ENCODE data around the gene ARVCF. TPM values are rescaled to one million over a fixed set of nuclear protein-coding genes. Genes with fewer than 3 reads are reported as not detected.

ARVCF gene
- total and polyA plus RNA-seq, 2 donors (not counting 1 experiment from before 2014, with no cell fraction given): 2.2 to 6.7 TPM

DNA sequence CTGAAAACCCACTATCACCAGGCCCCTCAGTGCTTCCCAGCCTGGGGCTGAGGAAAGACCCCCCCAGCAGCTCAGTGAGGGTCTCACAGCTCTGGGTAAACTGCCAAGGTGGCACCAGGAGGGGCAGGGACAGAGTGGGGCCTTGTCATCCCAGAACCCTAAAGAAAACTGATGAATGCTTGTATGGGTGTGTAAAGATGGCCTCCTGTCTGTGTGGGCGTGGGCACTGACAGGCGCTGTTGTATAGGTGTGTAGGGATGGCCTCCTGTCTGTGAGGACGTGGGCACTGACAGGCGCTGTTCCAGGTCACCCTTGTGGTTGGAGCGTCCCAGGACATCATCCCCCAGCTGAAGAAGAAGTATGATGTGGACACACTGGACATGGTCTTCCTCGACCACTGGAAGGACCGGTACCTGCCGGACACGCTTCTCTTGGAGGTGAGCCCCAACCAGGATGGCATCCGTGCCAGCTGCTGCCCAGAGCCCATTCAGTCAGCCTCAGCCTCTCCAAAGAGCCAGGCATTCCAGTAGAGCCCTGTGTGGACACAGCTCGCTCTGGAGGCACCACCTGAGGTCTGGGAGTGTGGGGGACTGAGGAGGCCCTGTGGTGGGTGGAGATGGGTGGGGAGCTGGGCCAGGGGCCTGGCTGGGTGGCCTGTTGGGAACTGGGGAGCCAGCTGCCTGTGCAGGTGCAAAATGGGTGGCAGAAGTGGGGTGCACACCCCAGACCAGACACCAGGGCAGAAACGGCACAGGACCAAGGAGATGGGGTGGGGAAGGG is 52.6 kb downstream of the ARVCF start:
- no peaks in the 10 kb centered on the region for H3K9me3 Mint-ChIP-seq (ENCODE audit: insufficient read depth)
- no peak for ATAC-seq (ENCODE audit: low read depth)
- 96% methylated on average over 12 of the region's 12 CpGs for WGBS (ENCODE audit: insufficient coverage)
- H3K4me1 ChIP-seq (ENCODE audit: control insufficient read depth in 2 of 2, insufficient read depth in 2 of 2, low read length in 2 of 2): no peaks in the 10 kb centered on the region
- no peak overlapping the region for H3K4me3 Mint-ChIP-seq
- no peaks in the 10 kb centered on the region for H3K27me3 ChIP-seq (replicated peaks in 1 of 4; ENCODE audit: control extremely low read depth in 1 of 4, control insufficient read depth in 3 of 4, insufficient read depth in 4 of 4, low read length in 3 of 4)
- ChIA-PET CTCF (interaction anchor here (1.2 kb wide), 1 partner anchor 49 kb away, joined by 3 read pairs; no protein-coding TSS in a partner anchor), POLR2A (no interaction called here)
- DNase-seq: no peak
- H3K4me1 Mint-ChIP-seq: peaks cover 9% of the 10 kb centered on the region
- H3K27me3 Mint-ChIP-seq: no peaks in the 10 kb centered on the region
- no peak overlapping the region for H2AFZ ChIP-seq (ENCODE audit: insufficient read depth, low read depth, low read length, poor library complexity, severe bottlenecking)
- peaks cover 0 to 29% of the 10 kb centered on the region in 2 experiments for H3K36me3 ChIP-seq (replicated peaks in 1 of 2; ENCODE audit: control extremely low read depth in 1 of 2, control insufficient read depth in 1 of 2, extremely low read depth in 1 of 2, insufficient read depth in 2 of 2, low read length in 1 of 2)
- H3K4me2 ChIP-seq (replicated peaks; ENCODE audit: low read depth, low read length, poor library complexity, severe bottlenecking): no peak overlapping the region
- TF ChIP-seq, protein P1, sequence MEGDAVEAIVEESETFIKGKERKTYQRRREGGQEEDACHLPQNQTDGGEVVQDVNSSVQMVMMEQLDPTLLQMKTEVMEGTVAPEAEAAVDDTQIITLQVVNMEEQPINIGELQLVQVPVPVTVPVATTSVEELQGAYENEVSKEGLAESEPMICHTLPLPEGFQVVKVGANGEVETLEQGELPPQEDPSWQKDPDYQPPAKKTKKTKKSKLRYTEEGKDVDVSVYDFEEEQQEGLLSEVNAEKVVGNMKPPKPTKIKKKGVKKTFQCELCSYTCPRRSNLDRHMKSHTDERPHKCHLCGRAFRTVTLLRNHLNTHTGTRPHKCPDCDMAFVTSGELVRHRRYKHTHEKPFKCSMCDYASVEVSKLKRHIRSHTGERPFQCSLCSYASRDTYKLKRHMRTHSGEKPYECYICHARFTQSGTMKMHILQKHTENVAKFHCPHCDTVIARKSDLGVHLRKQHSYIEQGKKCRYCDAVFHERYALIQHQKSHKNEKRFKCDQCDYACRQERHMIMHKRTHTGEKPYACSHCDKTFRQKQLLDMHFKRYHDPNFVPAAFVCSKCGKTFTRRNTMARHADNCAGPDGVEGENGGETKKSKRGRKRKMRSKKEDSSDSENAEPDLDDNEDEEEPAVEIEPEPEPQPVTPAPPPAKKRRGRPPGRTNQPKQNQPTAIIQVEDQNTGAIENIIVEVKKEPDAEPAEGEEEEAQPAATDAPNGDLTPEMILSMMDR (IDR thresholded peaks at IDR 0.05): no peak
- TF ChIP-seq EZH2 (IDR thresholded peaks at IDR 0.05; ENCODE audit: borderline replicate concordance, insufficient read depth, low read depth, low read length, poor library complexity, severe bottlenecking): no peak
- H3K4me3 ChIP-seq (ENCODE audit: control extremely low read depth in 1 of 5, extremely low read depth in 1 of 5, insufficient read depth in 1 of 5, low read depth in 2 of 5, low read length in 4 of 5): no peak overlapping the region
- peaks cover 24% of the 10 kb centered on the region for H4K20me1 ChIP-seq (ENCODE audit: control insufficient read depth, insufficient read depth, low read length, poor library complexity, severe bottlenecking)
- no peak overlapping the region for H3K27ac Mint-ChIP-seq
- H3K9me3 ChIP-seq (ENCODE audit: control extremely low read depth in 1 of 3, control insufficient read depth in 2 of 3, insufficient read depth in 1 of 3, low read length in 2 of 3): peaks cover 0 to 3% (median 0%) of the 10 kb centered on the region in 3 donors
- intact Hi-C loops (cut with micrococcal nuclease): no loop called here
- H3K27ac ChIP-seq (ENCODE audit: low read length in 2 of 2): no peak overlapping the region
- H3K9ac ChIP-seq (ENCODE audit: low read length): no peak overlapping the region
- H3K79me2 ChIP-seq (ENCODE audit: control insufficient read depth, insufficient read depth, low read length): peaks cover 11% of the 10 kb centered on the region

Measured in B cell (primary cell).